Suprapubic skin (tissue), 4 donors: ENCODE results near the gene NLGN4Y.

Source experiments
- CTCF ChIP-seq, 2 donors: fragments of 200-600 bp in 1 of 2; fragments of 450-650 bp in 1 of 2; sonication (generic) in 1 of 2; IDR thresholded peaks; one replicate each; pipeline ENCODE4 v1.5.1; 2016 to 2019; ENCODE audit warnings: antibody characterized with exemption in 2 of 2, mild to moderate bottlenecking in 1 of 2, moderate library complexity in 1 of 2
- EP300 ChIP-seq: sonication (generic); formaldehyde crosslinking; IDR thresholded peaks from one replicate; pipeline ENCODE4 v1.6.1; 2017; ENCODE audit warnings: antibody characterized with exemption
- POLR2A ChIP-seq, 2 donors: fragments of 450-650 bp; IDR thresholded peaks; one replicate each; pipeline ENCODE4 v1.6.1; 2017; ENCODE audit warnings: antibody characterized with exemption in 2 of 2, mild to moderate bottlenecking in 2 of 2, moderate library complexity in 2 of 2
- POLR2AphosphoS5 ChIP-seq, 3 donors: sonication (generic); formaldehyde crosslinking; IDR thresholded peaks; one replicate each; pipeline ENCODE4 v1.6.1; 2017; ENCODE audit warnings: antibody characterized with exemption in 3 of 3

DNA sequence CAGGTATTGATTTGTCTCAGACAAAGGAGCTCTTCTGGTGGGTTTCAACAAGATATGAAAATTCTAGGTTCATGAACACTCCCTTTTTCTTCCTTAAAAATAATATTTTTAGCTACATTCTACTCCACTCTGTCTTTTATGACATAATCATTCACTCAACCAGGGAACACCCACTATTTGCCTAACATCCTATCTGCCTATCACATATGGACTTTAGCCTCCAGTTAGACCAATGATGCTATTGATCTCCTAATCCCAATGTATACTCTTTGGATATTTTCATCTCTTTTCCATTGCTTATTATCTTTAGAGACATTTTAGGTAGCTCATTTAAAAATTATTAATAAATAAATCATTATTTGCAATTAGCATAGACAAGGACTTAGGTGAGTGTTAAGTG, 110.6 kb downstream of the NLGN4Y start:
- TF ChIP-seq CTCF (IDR thresholded peaks at IDR 0.05) (no peak), EP300 (no peak), POLR2A (IDR thresholded peaks at IDR 0.05) (no peak), POLR2AphosphoS5 (IDR thresholded peaks at IDR 0.05) (no peak)
